Liver (tissue), 9 donors: Measurements from ENCODE around the gene ZNF860. TPM values are rescaled to one million over a fixed set of nuclear protein-coding genes. Genes with fewer than 3 reads are reported as not detected.

ENCODE experiments used
- DNase-seq: peaks from one replicate; pipeline ENCODE4 v3.0.0-alpha.2; 2017; ENCODE audit warnings: low spot score
- H3K27ac ChIP-seq, 2 donors: one replicate each; pipeline ENCODE4 v1.7.0; 2013; ENCODE audit warnings: inconsistent platforms in 2 of 2, low read length in 2 of 2, control low read depth in 1 of 2, low read depth in 1 of 2, mild to moderate bottlenecking in 1 of 2
- H3K27me3 ChIP-seq, 4 donors: one replicate each; pipeline versions ENCODE4 v1.6.1 to v1.7.0; 2013; ENCODE audit warnings: low read length in 3 of 4, inconsistent platforms in 1 of 4, mild to moderate bottlenecking in 1 of 4, moderate library complexity in 1 of 4; ENCODE audit not compliant: control insufficient read depth in 4 of 4, insufficient read depth in 4 of 4
- H3K36me3 ChIP-seq, 4 donors: one replicate each; pipeline versions ENCODE4 v1.6.1 to v1.7.0; 2013; ENCODE audit warnings: low read length in 3 of 4, mild to moderate bottlenecking in 3 of 4, low read depth in 1 of 4, moderate library complexity in 1 of 4; ENCODE audit not compliant: control insufficient read depth in 4 of 4, insufficient read depth in 3 of 4
- H3K4me1 ChIP-seq, 4 donors: one replicate each; pipeline versions ENCODE4 v1.6.1 to v1.7.0; 2013; ENCODE audit warnings: low read length in 3 of 4, mild to moderate bottlenecking in 3 of 4, moderate library complexity in 1 of 4; ENCODE audit not compliant: control insufficient read depth in 4 of 4, insufficient read depth in 4 of 4
- H3K4me3 ChIP-seq, 3 donors: one replicate each; pipeline versions ENCODE4 v1.6.1 to v1.7.0; 2013; ENCODE audit warnings: low read length in 3 of 3, control low read depth in 1 of 3, low read depth in 1 of 3, mild to moderate bottlenecking in 1 of 3
- H3K9ac ChIP-seq, 2 donors: one replicate each; pipeline ENCODE4 v1.7.0; 2013; ENCODE audit warnings: low read length in 2 of 2, mild to moderate bottlenecking in 2 of 2, moderate library complexity in 2 of 2, control low read depth in 1 of 2, low read depth in 1 of 2
- H3K9me3 ChIP-seq, 4 donors: one replicate each; pipeline versions ENCODE4 v1.6.1 to v1.7.0; 2013; ENCODE audit warnings: low read length in 3 of 4; ENCODE audit not compliant: control insufficient read depth in 4 of 4
- ATF3 ChIP-seq: IDR thresholded peaks from 2 replicates; pipeline ENCODE4 v1.6.1; 2016; ENCODE audit warnings: antibody characterized with exemption
- CTCF ChIP-seq: fragments of 150-350 bp; IDR thresholded peaks from 2 replicates; pipeline ENCODE4 v1.5.1; 2017; ENCODE audit warnings: improper control_type of control experiment, low read depth, low read length; ENCODE audit not compliant: missing input control
- EGR1 ChIP-seq, 2 donors: IDR thresholded peaks; 2 replicates each; pipeline ENCODE4 v1.6.1; 2016 to 2018; ENCODE audit warnings: antibody characterized with exemption in 2 of 2, low read depth in 2 of 2
- FOXA1 ChIP-seq: IDR thresholded peaks from 2 replicates; pipeline ENCODE4 v1.6.1; 2016; ENCODE audit warnings: antibody characterized with exemption
- FOXA2 ChIP-seq: IDR thresholded peaks from 2 replicates; pipeline ENCODE4 v1.6.1; 2016; ENCODE audit warnings: antibody characterized with exemption
- GABPA ChIP-seq, 2 donors: IDR thresholded peaks in 1 of 2; conservative IDR thresholded peaks in 1 of 2; 2 replicates each; pipeline ENCODE4 v1.6.1; 2016; ENCODE audit warnings: antibody characterized with exemption in 2 of 2, mild to moderate bottlenecking in 1 of 2, moderate library complexity in 1 of 2
- HNF4A ChIP-seq, 2 donors: conservative IDR thresholded peaks; 2 replicates each; pipeline ENCODE4 v1.6.1; 2016; ENCODE audit warnings: antibody characterized with exemption in 2 of 2, mild to moderate bottlenecking in 2 of 2
- HNF4G ChIP-seq: IDR thresholded peaks from 2 replicates; pipeline ENCODE4 v1.6.1; 2016; ENCODE audit warnings: antibody characterized with exemption
- JUND ChIP-seq, 2 donors: IDR thresholded peaks; 2 replicates each; pipeline ENCODE4 v1.6.1; 2016; ENCODE audit warnings: antibody characterized with exemption in 2 of 2
- MAX ChIP-seq: IDR thresholded peaks from 2 replicates; pipeline ENCODE4 v1.6.1; 2016; ENCODE audit warnings: antibody characterized with exemption
- NR2F2 ChIP-seq: IDR thresholded peaks from 2 replicates; pipeline ENCODE4 v1.6.1; 2016; ENCODE audit warnings: antibody characterized with exemption
- RAD21 ChIP-seq, 2 donors: IDR thresholded peaks; 2 replicates each; pipeline ENCODE4 v1.6.1; 2016; ENCODE audit warnings: antibody characterized with exemption in 2 of 2, mild to moderate bottlenecking in 2 of 2
- REST ChIP-seq: IDR thresholded peaks from 2 replicates; pipeline ENCODE4 v1.6.1; 2016; ENCODE audit warnings: antibody characterized with exemption, mild to moderate bottlenecking
- RXRA ChIP-seq, 2 donors: IDR thresholded peaks; 2 replicates each; pipeline ENCODE4 v1.6.1; 2017 to 2018; ENCODE audit warnings: antibody characterized with exemption in 2 of 2, mild to moderate bottlenecking in 1 of 2
- SP1 ChIP-seq: IDR thresholded peaks from 2 replicates; pipeline ENCODE4 v1.6.1; 2018; ENCODE audit warnings: antibody characterized with exemption, mild to moderate bottlenecking
- TAF1 ChIP-seq: conservative IDR thresholded peaks from 2 replicates; pipeline ENCODE4 v1.6.1; 2016; ENCODE audit warnings: antibody characterized with exemption, mild to moderate bottlenecking
- YY1 ChIP-seq: IDR thresholded peaks from 2 replicates; pipeline ENCODE4 v1.6.1; 2016; ENCODE audit warnings: antibody characterized with exemption, mild to moderate bottlenecking
- ZBTB33 ChIP-seq: IDR thresholded peaks from 2 replicates; pipeline ENCODE4 v1.6.1; 2016; ENCODE audit warnings: antibody characterized with exemption
- WGBS: extraction: QIAGEN DNeasy Blood & Tissue Kit; methylation state at CpG from one replicate; pipeline ENCODE4 v1.1.7; 2013; 5-methylcytosine and 5-hydroxymethylcytosine counted together
- polyA plus RNA-seq, 2 donors: library from polyadenylated mRNA; stranded (reverse) in 1 of 2; unstranded in 1 of 2; fragments of 200-250 nt in 1 of 2; fragments of >200 nt in 1 of 2; fragmentation: Nextera tagmentation in 1 of 2; extraction: Ambion mirVana in 1 of 2; gene quantifications; one replicate each; pipeline versions ENCODE4 v1.2.1 to v1.2.3, GENCODE V29; 2013 to 2015
- total RNA-seq, 2 donors: library from RNA; depleted of rRNA; stranded (reverse); fragments of >200 nt; gene quantifications; one replicate each; pipeline ENCODE4 v1.2.3, GENCODE V29; 2014
- donor health status: healthy.
- donor health status: healthy.
- donor health status: healthy.
- donor health status: healthy.
- donor health status: healthy.

ZNF860 gene
- total and polyA plus RNA-seq, 4 donors, result 0.10 to 0.42 (median 0.17) TPM; not detected in 1

- Histone ChIP-seq H3K4me3 (no peak overlapping the region), H3K9me3 (no peaks in the 10 kb centered on the region), H3K4me1 (no peaks in the 10 kb centered on the region), H3K27me3 (no peaks in the 10 kb centered on the region), H3K9ac (no peak overlapping the region), H3K36me3 (no peaks in the 10 kb centered on the region), H3K27ac (no peak overlapping the region)
- no peak for DNase-seq
- TF ChIP-seq FOXA1 (no peak), REST (no peak), HNF4G (no peak), TAF1 (no peak), GABPA (IDR thresholded peaks at IDR 0.05 in 1 of 2, conservative IDR thresholded peaks at IDR 0.05 in 1 of 2) (no peak), FOXA2 (no peak), YY1 (no peak), RXRA (IDR thresholded peaks at IDR 0.05) (no peak), MAX (no peak), RAD21 (IDR thresholded peaks at IDR 0.05) (no peak), JUND (IDR thresholded peaks at IDR 0.05) (no peak), ZBTB33 (no peak), EGR1 (IDR thresholded peaks at IDR 0.05; ENCODE audit: low read depth in 2 of 2) (no peak), HNF4A (conservative IDR thresholded peaks at IDR 0.05) (no peak), SP1 (no peak), ATF3 (no peak), NR2F2 (no peak), CTCF (no peak)
- WGBS, result 79% methylated on average over 2 of the region's 2 CpGs
Measured at GRCh38 chr3:31967592-31967991, 14.0 kb upstream of the ZNF860 start.
